Left colon (tissue), 2 donors: ENCODE results near the gene KLHDC2. TPM values are rescaled to one million over a fixed set of nuclear protein-coding genes. Genes with fewer than 3 reads are reported as not detected.
"Not testable (repeated sequence)": the region's sequence is repeated elsewhere in the genome, so short reads cannot be mapped to it uniquely, and the experiment has no call there.

Source experiments
- ATAC-seq: fragments of 200-7000 bp; cut with Tn5 transposase; one replicate; pipeline ENCODE4 v1.9.1; 2020; ENCODE audit warnings: mild to moderate bottlenecking, moderate library complexity
- DNase-seq, 2 donors: peaks; one replicate each; pipeline ENCODE4 v3.0.0-alpha.2; 2020
- intact Hi-C, 2 donors: fragments of 100-400 bp; cut with DNase I in 1 of 2; cut with micrococcal nuclease in 1 of 2; formaldehyde crosslinking; loops; one replicate each; pipeline versions ENCODE4 v1.11.2 to v1.14.0; 2022; cut with DNase I, micrococcal nuclease
- long read RNA-seq: library from polyadenylated mRNA; unstranded; transcript quantifications from one replicate; pipeline ENCODE4 v2.0.0, GENCODE V29; 2021
- total RNA-seq, 2 donors: library from RNA; stranded (reverse); fragmentation: NEBNext Ultra II Directional; extraction: Animal tissue kit (Norgen Biotek cat#: 25700); gene quantifications; one replicate each; pipeline ENCODE4 v1.2.1, GENCODE V29; 2021
- donor health status: DM: no; HTN: no; CAD: no.
- donor health status: DM: yes; HTN: yes; CAD: no.

The KLHDC2 gene
- total RNA-seq, result 10 to 100 TPM; 70.6 to 71.3 TPM
- long read RNA-seq, full-length matches to known transcripts, result 203 of 247 reads
- long read RNA-seq, partial matches to known transcripts, result 3 of 247 reads
- long read RNA-seq, other reads (novel, unspliced or antisense), result 41 of 247 reads

- ATAC-seq, result peak; percentile 73
- intact Hi-C loops, result no loop called here
- DNase-seq, result peak; percentile 90 to 92
These were observed at the start of gene KLHDC2 for GRCh38 chr14:49767571-49768300. TSS of gene KLHDC2 (plus strand) at chr14:49768153. CDS start at chr14:49768469, 316 bp downstream.

- intact Hi-C loops, result no loop called here
- no peak for DNase-seq
- no peak for ATAC-seq
These were observed 47.2 kb upstream of the KLHDC2 start for GRCh38 chr14:49720744-49721143.

GRCh38 chr14:49721733-49722435, 46.1 kb upstream of the KLHDC2 start:
- DNase-seq, ATAC-seq, intact Hi-C loops: not testable (repeated sequence)

GRCh38 chr14:49727171-49727570, 40.8 kb upstream of the KLHDC2 start:
- intact Hi-C loops, result no loop called here
- DNase-seq, result no peak
- no peak for ATAC-seq

- intact Hi-C loops, result no loop called here
- ATAC-seq (no peak), DNase-seq (no peak)
These were observed 35.1 kb upstream of the KLHDC2 start for GRCh38 chr14:49732896-49733295.

- DNase-seq, result no peak
- intact Hi-C loops, result no loop called here
- no peak for ATAC-seq
These were observed 34.1 kb upstream of the KLHDC2 start for GRCh38 chr14:49733836-49734235.

- ATAC-seq, intact Hi-C loops, DNase-seq: not testable (repeated sequence)
These were observed 32.3 kb upstream of the KLHDC2 start for GRCh38 chr14:49735669-49736068.

GRCh38 chr14:49745191-49745590, 22.8 kb upstream of the KLHDC2 start:
- DNase-seq (no peak), ATAC-seq (peak; percentile 45)
- intact Hi-C loops, result no loop called here

- DNase-seq, ATAC-seq, intact Hi-C loops: not testable (repeated sequence)
These were observed 21.5 kb upstream of the KLHDC2 start for GRCh38 chr14:49746476-49746875.

GRCh38 chr14:49754570-49755097, 13.3 kb upstream of the KLHDC2 start:
- ATAC-seq (no peak), DNase-seq (no peak)
- intact Hi-C loops, result no loop called here

GRCh38 chr14:49755378-49755777, 12.6 kb upstream of the KLHDC2 start:
- DNase-seq, result no peak
- no peak for ATAC-seq
- intact Hi-C loops, result no loop called here

GRCh38 chr14:49761839-49762551, 6.0 kb upstream of the KLHDC2 start:
- no peak for DNase-seq
- intact Hi-C loops, result no loop called here
- ATAC-seq, result no peak

- DNase-seq (peak in 1 of 2 donors; percentile 39), ATAC-seq (peak; percentile 1)
- intact Hi-C loops, result no loop called here
These were observed 1.1 kb upstream of the KLHDC2 start for GRCh38 chr14:49766839-49767238.

- ATAC-seq, result no peak
- intact Hi-C loops, result no loop called here
These were observed 733 bp upstream of the KLHDC2 start for GRCh38 chr14:49767270-49767570.

GRCh38 chr14:49768301-49769121, 558 bp downstream of the KLHDC2 start:
- intact Hi-C loops, result no loop called here
- ATAC-seq (peak; percentile 64), DNase-seq (peak; percentile 74 to 86)

More at GRCh38 chr14:49767270-49767570, 733 bp upstream of the KLHDC2 start:
- DNase-seq, result no peak

GRCh38 chr14:49769171-49769570, 1.2 kb downstream of the KLHDC2 start:
- intact Hi-C loops, result no loop called here
- no peak for ATAC-seq
- peak; percentile 34 to 37 for DNase-seq

- intact Hi-C loops, result no loop called here
- DNase-seq, result peak in 1 of 2 donors; percentile 34
- no peak for ATAC-seq
These were observed 1.7 kb downstream of the KLHDC2 start for GRCh38 chr14:49769581-49770211.

- intact Hi-C loops, result no loop called here
- peak; percentile 47 to 77 for DNase-seq
- peak; percentile 59 for ATAC-seq
These were observed 2.4 kb downstream of the KLHDC2 start for GRCh38 chr14:49770212-49770817.
